HCT116 (cell line): ENCODE results near the gene KLF4.

Experiments
- CTCF ChIP-seq, 3 experiments: fragments of 200-600 bp in 1 of 3; sonication (generic) in 1 of 3; IDR thresholded peaks in 2 of 3; conservative IDR thresholded peaks in 1 of 3; 2 replicates each; pipeline ENCODE4 v1.5.1; 2012 to 2017; ENCODE audit warnings: low read depth in 2 of 3, low read length in 2 of 3, antibody characterized with exemption in 1 of 3, borderline replicate concordance in 1 of 3, control low read depth in 1 of 3, mild to moderate bottlenecking in 1 of 3, mixed read lengths in 1 of 3, mixed run types in 1 of 3, moderate library complexity in 1 of 3; ENCODE audit not compliant: insufficient read depth in 1 of 3
- POLR2A ChIP-seq: IDR thresholded peaks from 2 replicates; pipeline ENCODE4 v1.7.0; 2011; ENCODE audit warnings: borderline replicate concordance; ENCODE audit not compliant: insufficient read depth, insufficient read length; ENCODE audit errors: extremely low read depth
- POLR2AphosphoS5 ChIP-seq: IDR thresholded peaks from 2 replicates; pipeline ENCODE4 v1.6.1; 2011; ENCODE audit warnings: mild to moderate bottlenecking, low read depth, low read length, moderate library complexity
- SIN3A ChIP-seq: IDR thresholded peaks from 2 replicates; pipeline ENCODE4 v1.6.1; 2012; ENCODE audit warnings: low read depth
- ZNF274 ChIP-seq: fragments of 200-500 bp; sonication (Bioruptor generic); IDR thresholded peaks from 2 replicates; pipeline ENCODE4 v1.6.1; 2014; ENCODE audit warnings: mild to moderate bottlenecking, low read depth, low read length, inconsistent platforms
- TF ChIP-seq, protein P1 (sequence below): IDR thresholded peaks from 2 replicates; pipeline ENCODE4 v1.6.1; 2012; ENCODE audit warnings: low read depth
- TF ChIP-seq, protein P2 (sequence below): IDR thresholded peaks from 2 replicates; pipeline ENCODE4 v1.6.1; 2012

DNA sequence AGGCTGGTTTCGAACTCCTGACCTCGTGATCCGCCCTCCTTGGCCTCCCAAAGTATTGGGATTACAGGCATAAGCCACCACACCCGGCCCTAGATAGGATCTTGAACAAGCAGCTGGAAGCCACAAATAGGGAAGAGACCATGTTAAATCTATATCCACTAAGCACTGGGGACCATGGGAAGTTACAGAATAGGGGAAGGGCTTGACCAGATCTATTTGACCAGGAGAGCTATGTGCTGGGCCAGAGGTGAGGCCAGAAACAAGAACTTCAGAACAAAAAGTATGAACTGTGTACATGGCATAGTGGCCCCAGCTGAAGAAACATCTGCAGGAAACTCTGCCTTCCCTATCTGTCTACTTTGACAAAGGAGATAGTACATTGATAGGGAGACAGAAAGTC lies 10.8 kb downstream of the KLF4 start:
- TF ChIP-seq ZNF274 (no peak), POLR2A (no peak), CTCF (IDR thresholded peaks at IDR 0.05 in 2 of 3, conservative IDR thresholded peaks at IDR 0.05 in 1 of 3; ENCODE audit: borderline replicate concordance in 1 of 3, insufficient read depth in 1 of 3, low read depth in 2 of 3, low read length in 2 of 3) (no peak), POLR2AphosphoS5 (no peak), SIN3A (no peak)
- TF ChIP-seq, protein P1, sequence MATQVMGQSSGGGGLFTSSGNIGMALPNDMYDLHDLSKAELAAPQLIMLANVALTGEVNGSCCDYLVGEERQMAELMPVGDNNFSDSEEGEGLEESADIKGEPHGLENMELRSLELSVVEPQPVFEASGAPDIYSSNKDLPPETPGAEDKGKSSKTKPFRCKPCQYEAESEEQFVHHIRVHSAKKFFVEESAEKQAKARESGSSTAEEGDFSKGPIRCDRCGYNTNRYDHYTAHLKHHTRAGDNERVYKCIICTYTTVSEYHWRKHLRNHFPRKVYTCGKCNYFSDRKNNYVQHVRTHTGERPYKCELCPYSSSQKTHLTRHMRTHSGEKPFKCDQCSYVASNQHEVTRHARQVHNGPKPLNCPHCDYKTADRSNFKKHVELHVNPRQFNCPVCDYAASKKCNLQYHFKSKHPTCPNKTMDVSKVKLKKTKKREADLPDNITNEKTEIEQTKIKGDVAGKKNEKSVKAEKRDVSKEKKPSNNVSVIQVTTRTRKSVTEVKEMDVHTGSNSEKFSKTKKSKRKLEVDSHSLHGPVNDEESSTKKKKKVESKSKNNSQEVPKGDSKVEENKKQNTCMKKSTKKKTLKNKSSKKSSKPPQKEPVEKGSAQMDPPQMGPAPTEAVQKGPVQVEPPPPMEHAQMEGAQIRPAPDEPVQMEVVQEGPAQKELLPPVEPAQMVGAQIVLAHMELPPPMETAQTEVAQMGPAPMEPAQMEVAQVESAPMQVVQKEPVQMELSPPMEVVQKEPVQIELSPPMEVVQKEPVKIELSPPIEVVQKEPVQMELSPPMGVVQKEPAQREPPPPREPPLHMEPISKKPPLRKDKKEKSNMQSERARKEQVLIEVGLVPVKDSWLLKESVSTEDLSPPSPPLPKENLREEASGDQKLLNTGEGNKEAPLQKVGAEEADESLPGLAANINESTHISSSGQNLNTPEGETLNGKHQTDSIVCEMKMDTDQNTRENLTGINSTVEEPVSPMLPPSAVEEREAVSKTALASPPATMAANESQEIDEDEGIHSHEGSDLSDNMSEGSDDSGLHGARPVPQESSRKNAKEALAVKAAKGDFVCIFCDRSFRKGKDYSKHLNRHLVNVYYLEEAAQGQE: no peak
- TF ChIP-seq, protein P2, sequence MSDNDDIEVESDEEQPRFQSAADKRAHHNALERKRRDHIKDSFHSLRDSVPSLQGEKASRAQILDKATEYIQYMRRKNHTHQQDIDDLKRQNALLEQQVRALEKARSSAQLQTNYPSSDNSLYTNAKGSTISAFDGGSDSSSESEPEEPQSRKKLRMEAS: no peak
